KMS-11 (cell line): Measurements from ENCODE around the gene CHPF2.

Source experiments
- H2AFZ ChIP-seq: fragments of 200-600 bp; sonication (generic); 2 replicates; pipeline ENCODE4 v1.6.1; 2016; ENCODE audit warnings: antibody characterized with exemption, mixed run types, low read depth
- H3K27ac ChIP-seq: fragments of 200-600 bp; sonication (generic); 2 replicates; pipeline ENCODE4 v1.6.1; 2016; ENCODE audit warnings: mild to moderate bottlenecking, mixed run types
- H3K27me3 ChIP-seq: fragments of 200-600 bp; sonication (generic); 2 replicates; pipeline ENCODE4 v1.6.1; 2017; ENCODE audit warnings: mild to moderate bottlenecking, low read depth, mixed run types, moderate library complexity; ENCODE audit not compliant: insufficient read depth
- H3K36me3 ChIP-seq: fragments of 200-600 bp; sonication (generic); 2 replicates; pipeline ENCODE4 v1.6.1; 2017; ENCODE audit warnings: mild to moderate bottlenecking, mixed run types; ENCODE audit not compliant: insufficient read depth
- H3K4me1 ChIP-seq: fragments of 200-600 bp; sonication (generic); 2 replicates; pipeline ENCODE4 v1.6.1; 2016; ENCODE audit warnings: mild to moderate bottlenecking, low read depth, mixed run types; ENCODE audit not compliant: poor library complexity, severe bottlenecking
- H3K4me2 ChIP-seq: fragments of 200-600 bp; sonication (generic); 2 replicates; pipeline ENCODE4 v1.7.0; 2016; ENCODE audit warnings: mild to moderate bottlenecking, mixed run types
- H3K4me3 ChIP-seq: fragments of 200-600 bp; sonication (generic); IDR thresholded peaks from 2 replicates; pipeline ENCODE4 v1.6.1; 2017; ENCODE audit warnings: low read depth, low read length, mixed read lengths; ENCODE audit not compliant: insufficient read depth
- H3K79me2 ChIP-seq: fragments of 200-600 bp; sonication (generic); 2 replicates; pipeline ENCODE4 v1.6.1; 2016; ENCODE audit warnings: low read depth, mixed run types; ENCODE audit not compliant: insufficient read depth
- H3K9ac ChIP-seq: fragments of 200-600 bp; sonication (generic); 2 replicates; pipeline ENCODE4 v1.6.1; 2016; ENCODE audit warnings: mild to moderate bottlenecking, mixed run types
- H4K20me1 ChIP-seq: fragments of 200-600 bp; sonication (generic); 2 replicates; pipeline ENCODE4 v1.6.1; 2016; ENCODE audit warnings: mild to moderate bottlenecking, mixed run types; ENCODE audit not compliant: insufficient read depth
- TF ChIP-seq, protein P1 (sequence below): fragments of 200-600 bp; sonication (generic); conservative IDR thresholded peaks from 2 replicates; pipeline ENCODE4 v1.6.1; 2017; ENCODE audit warnings: low read depth, mild to moderate bottlenecking, antibody characterized with exemption, low read length, moderate library complexity, mixed read lengths

The CHPF2 gene

DNA sequence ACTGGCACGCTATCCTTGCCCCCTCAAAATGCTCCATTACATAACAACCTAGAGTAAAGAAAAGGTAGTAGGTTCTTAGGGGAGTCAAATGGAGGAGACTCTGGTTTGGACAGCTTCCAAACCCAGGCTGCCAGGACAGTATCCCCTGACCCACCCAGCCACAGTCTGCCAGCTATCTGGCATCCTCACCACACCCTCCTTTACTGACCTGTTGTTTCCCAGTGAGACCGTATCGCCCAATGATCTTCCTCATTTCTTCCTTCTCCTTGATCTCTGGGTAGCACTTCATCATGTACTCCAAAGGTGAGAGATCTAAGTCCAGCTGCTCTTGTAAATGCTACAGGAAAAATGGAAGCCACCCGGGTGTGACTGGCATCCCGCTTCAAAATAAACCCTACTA is 16.9 kb upstream of the CHPF2 start:
- H4K20me1 ChIP-seq: no peaks in the 10 kb centered on the region
- H3K9ac ChIP-seq: no peak overlapping the region
- TF ChIP-seq, protein P1, sequence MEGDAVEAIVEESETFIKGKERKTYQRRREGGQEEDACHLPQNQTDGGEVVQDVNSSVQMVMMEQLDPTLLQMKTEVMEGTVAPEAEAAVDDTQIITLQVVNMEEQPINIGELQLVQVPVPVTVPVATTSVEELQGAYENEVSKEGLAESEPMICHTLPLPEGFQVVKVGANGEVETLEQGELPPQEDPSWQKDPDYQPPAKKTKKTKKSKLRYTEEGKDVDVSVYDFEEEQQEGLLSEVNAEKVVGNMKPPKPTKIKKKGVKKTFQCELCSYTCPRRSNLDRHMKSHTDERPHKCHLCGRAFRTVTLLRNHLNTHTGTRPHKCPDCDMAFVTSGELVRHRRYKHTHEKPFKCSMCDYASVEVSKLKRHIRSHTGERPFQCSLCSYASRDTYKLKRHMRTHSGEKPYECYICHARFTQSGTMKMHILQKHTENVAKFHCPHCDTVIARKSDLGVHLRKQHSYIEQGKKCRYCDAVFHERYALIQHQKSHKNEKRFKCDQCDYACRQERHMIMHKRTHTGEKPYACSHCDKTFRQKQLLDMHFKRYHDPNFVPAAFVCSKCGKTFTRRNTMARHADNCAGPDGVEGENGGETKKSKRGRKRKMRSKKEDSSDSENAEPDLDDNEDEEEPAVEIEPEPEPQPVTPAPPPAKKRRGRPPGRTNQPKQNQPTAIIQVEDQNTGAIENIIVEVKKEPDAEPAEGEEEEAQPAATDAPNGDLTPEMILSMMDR: no peak
- no peaks in the 10 kb centered on the region for H3K27me3 ChIP-seq
- no peak overlapping the region for H2AFZ ChIP-seq
- no peak overlapping the region for H3K4me3 ChIP-seq
- peaks cover 26% of the 10 kb centered on the region; the same call in 1 of the 2 replicates for H3K36me3 ChIP-seq
- no peak overlapping the region for H3K4me2 ChIP-seq
- H3K4me1 ChIP-seq: no peaks in the 10 kb centered on the region
- H3K27ac ChIP-seq: no peak overlapping the region
- H3K79me2 ChIP-seq: no peaks in the 10 kb centered on the region

DNA sequence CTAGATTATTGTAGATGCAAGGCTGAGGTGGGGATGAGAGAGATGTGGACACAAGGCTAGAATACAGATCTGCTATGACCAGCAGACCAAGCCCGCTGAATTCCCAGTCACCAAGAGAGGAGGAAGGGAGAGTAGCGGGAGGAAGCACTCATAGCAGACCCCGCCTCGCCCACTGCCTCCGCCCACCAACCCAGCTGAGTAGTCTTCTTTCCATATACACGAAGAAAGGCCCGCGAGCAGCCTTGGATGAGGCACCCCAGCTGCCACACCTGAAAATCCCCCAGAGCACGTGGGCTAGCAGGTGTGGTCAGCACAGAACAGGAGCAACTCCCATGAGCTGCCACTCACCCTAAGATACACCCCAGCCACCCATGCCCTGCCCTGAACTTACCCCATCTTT is 14.1 kb upstream of the CHPF2 start:
- no peak overlapping the region for H3K4me3 ChIP-seq
- peaks cover 41% of the 10 kb centered on the region; the same call in 1 of the 2 replicates for H3K36me3 ChIP-seq
- TF ChIP-seq, protein P1: no peak
- H3K79me2 ChIP-seq: no peaks in the 10 kb centered on the region
- H2AFZ ChIP-seq: no peak overlapping the region
- no peak overlapping the region for H3K4me2 ChIP-seq
- H4K20me1 ChIP-seq: no peaks in the 10 kb centered on the region
- H3K4me1 ChIP-seq: no peaks in the 10 kb centered on the region
- no peak overlapping the region for H3K27ac ChIP-seq
- no peak overlapping the region for H3K9ac ChIP-seq
- no peaks in the 10 kb centered on the region for H3K27me3 ChIP-seq

- Histone ChIP-seq H3K4me3 (no peak overlapping the region), H4K20me1 (no peaks in the 10 kb centered on the region), H3K4me2 (no peak overlapping the region), H2AFZ (no peak overlapping the region), H3K36me3 (peaks cover 38% of the 10 kb centered on the region; the same call in 1 of the 2 replicates), H3K4me1 (peaks cover 20% of the 10 kb centered on the region), H3K79me2 (peaks cover 21% of the 10 kb centered on the region), H3K27ac (no peak overlapping the region), H3K27me3 (no peaks in the 10 kb centered on the region), H3K9ac (no peak overlapping the region)
- TF ChIP-seq, protein P1: no peak
These were observed 8.6 kb upstream of the CHPF2 start for GRCh38 chr7:151223728-151224127.

DNA sequence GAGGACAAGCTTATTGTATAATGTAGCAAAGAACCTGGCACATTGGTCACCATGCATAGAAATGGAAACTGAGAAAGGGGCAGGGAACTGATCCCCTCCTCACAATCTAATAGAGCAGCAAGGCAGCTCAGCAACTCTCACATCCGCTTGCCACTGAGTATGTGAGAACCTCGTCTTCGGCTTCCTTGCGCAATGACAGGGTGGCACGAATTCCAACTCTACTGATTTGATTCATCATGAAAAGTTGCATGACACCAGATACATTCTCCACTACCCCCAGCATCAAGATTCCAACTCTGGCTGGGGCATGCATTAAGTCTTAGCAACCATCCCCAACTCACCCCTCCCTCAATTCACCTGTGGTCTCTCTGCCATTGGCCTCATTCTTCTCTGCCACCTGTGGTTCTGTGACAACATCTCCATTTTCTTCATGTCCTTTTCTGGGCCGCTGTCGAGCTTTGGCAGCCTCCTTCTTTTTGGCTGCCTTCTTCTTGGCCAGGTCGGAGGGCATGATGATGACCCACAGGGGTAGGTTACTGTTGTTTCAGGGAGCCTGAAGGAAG is 6.3 kb upstream of the CHPF2 start:
- Histone ChIP-seq H3K36me3 (peaks cover 21% of the 10 kb centered on the region; the same call in 1 of the 2 replicates), H3K27ac (no peak overlapping the region), H3K79me2 (peaks cover 21% of the 10 kb centered on the region), H3K4me1 (peaks cover 22% of the 10 kb centered on the region), H3K4me2 (peak overlapping the region; percentile 97), H3K27me3 (no peaks in the 10 kb centered on the region), H2AFZ (0 out of 2 replicates have a peak overlapping the region, but pooled peaks have one; percentile 67), H3K9ac (peak overlapping the region; percentile 52; the same call in 1 of the 2 replicates), H4K20me1 (no peaks in the 10 kb centered on the region), H3K4me3 (peak overlapping the region; percentile 29)
- TF ChIP-seq, protein P1: no peak
